Natural killer cell (primary cell): Measurements from ENCODE around the gene PRXL2A. TPM values are rescaled to one million over a fixed set of nuclear protein-coding genes. Genes with fewer than 3 reads are reported as not detected.

ENCODE experiments used
- ATAC-seq, 3 donors: fragments of 150-1000 bp in 2 of 3; fragments of 200-7000 bp in 1 of 3; cut with Tn5 transposase; 1 replicate in 1 of 3; 2 replicates in 2 of 3; pipeline ENCODE4 v1.10.0; 2021; ENCODE audit warnings: mild to moderate bottlenecking in 2 of 3, moderate library complexity in 2 of 3
- DNase-seq, 2 donors: peaks; one replicate each; pipeline versions ENCODE4 v3.0.0 to v3.0.0-alpha.2; 2013 to 2021; ENCODE audit warnings: mixed read lengths in 1 of 2
- H3K27ac ChIP-seq: one replicate; pipeline ENCODE4 v1.5.1; 2013; ENCODE audit warnings: mild to moderate bottlenecking, low read length
- H3K27me3 ChIP-seq: one replicate; pipeline ENCODE4 v1.6.1; 2013; ENCODE audit warnings: low read length; ENCODE audit not compliant: control insufficient read depth, insufficient read depth
- H3K36me3 ChIP-seq: one replicate; pipeline ENCODE4 v1.6.1; 2013; ENCODE audit warnings: low read length; ENCODE audit not compliant: control insufficient read depth, insufficient read depth
- H3K4me1 ChIP-seq: one replicate; pipeline ENCODE4 v1.6.1; 2013; ENCODE audit warnings: low read length; ENCODE audit not compliant: control insufficient read depth, insufficient read depth
- H3K4me3 ChIP-seq: one replicate; pipeline ENCODE4 v1.5.1; 2013; ENCODE audit warnings: low read length
- H3K9me3 ChIP-seq: one replicate; pipeline ENCODE4 v1.6.1; 2013; ENCODE audit warnings: low read length; ENCODE audit not compliant: control insufficient read depth, insufficient read depth
- H3K27ac Mint-ChIP-seq, 2 donors: one replicate each; pipeline ENCODE4 v1.8.0; 2022; ENCODE audit warnings: mild to moderate bottlenecking in 2 of 2, mixed read lengths in 2 of 2, moderate library complexity in 1 of 2
- H3K27me3 Mint-ChIP-seq, 2 donors: one replicate each; pipeline ENCODE4 v1.8.0; 2022; ENCODE audit warnings: low read depth in 2 of 2, mixed read lengths in 2 of 2
- H3K36me3 Mint-ChIP-seq: one replicate; pipeline ENCODE4 v1.8.0; 2022; ENCODE audit warnings: mixed read lengths
- H3K4me1 Mint-ChIP-seq, 2 donors: one replicate each; pipeline ENCODE4 v1.8.0; 2022; ENCODE audit warnings: mixed read lengths in 2 of 2
- H3K4me3 Mint-ChIP-seq: one replicate; pipeline ENCODE4 v1.8.0; 2022; ENCODE audit warnings: mild to moderate bottlenecking, moderate library complexity, mixed read lengths
- H3K9me3 Mint-ChIP-seq, 2 donors: one replicate each; pipeline ENCODE4 v1.8.0; 2022; ENCODE audit warnings: mixed read lengths in 2 of 2
- WGBS: methylation state at CpG from one replicate; pipeline ENCODE4 v1.1.7; 2013; ENCODE audit warnings: missing lambda C conversion rate; ENCODE audit not compliant: insufficient coverage; 5-methylcytosine and 5-hydroxymethylcytosine counted together
- intact Hi-C: fragments of 100-400 bp; cut with micrococcal nuclease; formaldehyde crosslinking; loops from one replicate; pipeline ENCODE4 v1.14.2; 2022
- total RNA-seq, 4 donors: library from RNA; stranded (reverse); fragments of 120-200 nt in 1 of 4; gene quantifications; one replicate each; pipeline versions ENCODE4 v1.2.3 to v1.2.4, GENCODE V29; 2013 to 2022
- TF ChIP-seq, protein P1 (sequence below): fragments of 200-600 bp; IDR thresholded peaks from one replicate; pipeline ENCODE4 v1.8.0; 2022; ENCODE audit warnings: antibody characterized with exemption

PRXL2A gene
- total RNA-seq, 3 donors from 2014 or later (not counting 1 experiment from before 2014, with no cell fraction given) = 1.3 to 1.8 (median 1.4) TPM

DNA sequence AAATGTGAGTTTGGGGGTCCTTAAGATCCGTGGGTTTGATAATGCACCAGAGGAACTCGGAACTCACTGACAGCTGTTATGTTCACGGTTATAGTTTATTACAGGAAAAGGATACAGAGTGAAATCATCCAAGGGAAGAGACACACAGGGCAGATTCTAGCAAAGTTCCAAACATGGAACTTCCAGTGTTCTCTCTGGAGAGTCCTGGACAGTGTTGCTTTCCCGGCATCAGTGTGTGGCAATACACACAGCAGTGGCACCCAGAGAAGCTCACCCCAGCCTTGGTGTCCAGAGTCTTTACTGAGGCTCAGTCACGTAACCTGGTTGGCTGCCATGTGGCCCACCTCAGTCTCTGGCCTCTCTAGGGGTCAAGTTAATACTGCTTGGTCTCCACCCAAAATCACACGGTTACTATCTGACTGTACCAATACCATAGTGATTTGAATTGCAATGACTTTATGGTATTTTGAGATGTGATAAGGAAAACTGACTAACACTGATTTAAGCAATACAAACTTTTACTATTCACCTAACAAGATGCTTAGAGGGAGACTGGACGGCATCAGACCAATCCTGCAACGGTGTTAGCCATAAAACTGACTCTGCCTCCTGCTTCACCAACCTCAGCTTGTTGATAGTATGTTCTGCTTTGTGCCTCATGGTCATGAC is 8.1 kb upstream of the PRXL2A start:
- Histone ChIP-seq H3K4me3 (no peak overlapping the region), H3K36me3 (no peaks in the 10 kb centered on the region), H3K9me3 (no peaks in the 10 kb centered on the region), H3K27me3 (no peaks in the 10 kb centered on the region), H3K4me1 (no peaks in the 10 kb centered on the region), H3K27ac (no peak overlapping the region)
- intact Hi-C loops = no loop called here
- no peak overlapping the region for H3K27ac Mint-ChIP-seq
- peaks cover 0 to 6% of the 10 kb centered on the region in 2 donors for H3K27me3 Mint-ChIP-seq
- WGBS = 64% methylated on average over 7 of the region's 8 CpGs
- H3K9me3 Mint-ChIP-seq = no peaks in the 10 kb centered on the region
- TF ChIP-seq, protein P1, sequence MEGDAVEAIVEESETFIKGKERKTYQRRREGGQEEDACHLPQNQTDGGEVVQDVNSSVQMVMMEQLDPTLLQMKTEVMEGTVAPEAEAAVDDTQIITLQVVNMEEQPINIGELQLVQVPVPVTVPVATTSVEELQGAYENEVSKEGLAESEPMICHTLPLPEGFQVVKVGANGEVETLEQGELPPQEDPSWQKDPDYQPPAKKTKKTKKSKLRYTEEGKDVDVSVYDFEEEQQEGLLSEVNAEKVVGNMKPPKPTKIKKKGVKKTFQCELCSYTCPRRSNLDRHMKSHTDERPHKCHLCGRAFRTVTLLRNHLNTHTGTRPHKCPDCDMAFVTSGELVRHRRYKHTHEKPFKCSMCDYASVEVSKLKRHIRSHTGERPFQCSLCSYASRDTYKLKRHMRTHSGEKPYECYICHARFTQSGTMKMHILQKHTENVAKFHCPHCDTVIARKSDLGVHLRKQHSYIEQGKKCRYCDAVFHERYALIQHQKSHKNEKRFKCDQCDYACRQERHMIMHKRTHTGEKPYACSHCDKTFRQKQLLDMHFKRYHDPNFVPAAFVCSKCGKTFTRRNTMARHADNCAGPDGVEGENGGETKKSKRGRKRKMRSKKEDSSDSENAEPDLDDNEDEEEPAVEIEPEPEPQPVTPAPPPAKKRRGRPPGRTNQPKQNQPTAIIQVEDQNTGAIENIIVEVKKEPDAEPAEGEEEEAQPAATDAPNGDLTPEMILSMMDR = no peak
- no peak overlapping the region for H3K4me3 Mint-ChIP-seq
- no peaks in the 10 kb centered on the region for H3K36me3 Mint-ChIP-seq
- ATAC-seq (no peak), DNase-seq (no peak)
- no peaks in the 10 kb centered on the region for H3K4me1 Mint-ChIP-seq

DNA sequence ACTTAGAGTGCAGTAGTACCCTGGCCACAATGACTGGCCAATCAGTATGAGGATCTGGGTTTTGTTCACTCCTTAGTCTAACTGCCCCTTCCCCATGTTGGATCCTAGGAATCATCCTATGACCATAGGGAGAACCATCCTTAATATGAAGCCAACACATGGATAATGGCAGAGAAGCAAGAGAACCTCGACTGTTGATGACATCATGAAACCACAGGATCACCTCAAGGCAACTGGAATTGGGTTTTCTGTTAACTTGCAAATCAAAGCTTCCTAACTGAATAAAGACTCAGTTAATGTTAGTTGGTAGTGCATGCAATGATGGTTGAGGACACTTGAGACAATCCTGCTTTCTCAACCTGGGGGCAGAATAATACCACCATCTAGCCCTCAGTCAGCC is 3.3 kb upstream of the PRXL2A start:
- Histone ChIP-seq H3K27ac (no peak overlapping the region), H3K36me3 (no peaks in the 10 kb centered on the region), H3K9me3 (no peaks in the 10 kb centered on the region), H3K27me3 (no peaks in the 10 kb centered on the region), H3K4me3 (no peak overlapping the region), H3K4me1 (peaks cover 15% of the 10 kb centered on the region)
- H3K4me1 Mint-ChIP-seq = peaks cover 14 to 15% of the 10 kb centered on the region in 2 donors
- H3K27ac Mint-ChIP-seq = no peak overlapping the region
- peaks cover 4 to 6% of the 10 kb centered on the region in 2 donors for H3K27me3 Mint-ChIP-seq
- H3K9me3 Mint-ChIP-seq = no peaks in the 10 kb centered on the region
- TF ChIP-seq, protein P1 = no peak
- WGBS = 64% methylated on average over 1 of the region's 1 CpG
- no peak overlapping the region for H3K4me3 Mint-ChIP-seq
- DNase-seq = no peak
- ATAC-seq = no peak
- H3K36me3 Mint-ChIP-seq = no peaks in the 10 kb centered on the region
- intact Hi-C loops = no loop called here

DNA sequence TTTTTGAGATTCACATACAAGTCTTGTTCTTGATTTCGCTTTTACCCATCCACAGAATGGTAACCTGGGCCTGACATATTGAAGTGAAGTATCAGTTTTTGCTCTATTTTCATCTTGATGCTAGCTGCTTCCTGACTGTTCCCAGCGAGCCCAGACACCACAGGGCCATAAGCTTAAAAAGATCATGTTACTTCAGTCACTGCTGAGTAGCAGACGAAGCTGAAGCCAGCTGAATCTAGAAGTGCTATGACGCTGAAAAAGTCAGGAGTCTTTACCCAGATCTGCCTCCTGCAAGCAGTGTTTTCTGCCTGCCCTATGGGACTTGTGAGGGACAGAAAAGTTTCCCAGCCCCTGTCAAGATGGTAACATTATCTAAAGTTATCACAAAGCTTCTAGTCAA is 2.7 kb upstream of the PRXL2A start:
- TF ChIP-seq, protein P1 = no peak
- Histone ChIP-seq H3K36me3 (no peaks in the 10 kb centered on the region), H3K9me3 (no peaks in the 10 kb centered on the region), H3K27me3 (no peaks in the 10 kb centered on the region), H3K4me3 (no peak overlapping the region), H3K4me1 (peaks cover 15% of the 10 kb centered on the region), H3K27ac (no peak overlapping the region)
- no peaks in the 10 kb centered on the region for H3K36me3 Mint-ChIP-seq
- peaks cover 4 to 6% of the 10 kb centered on the region in 2 donors for H3K27me3 Mint-ChIP-seq
- no peak overlapping the region for H3K4me3 Mint-ChIP-seq
- intact Hi-C loops = no loop called here
- DNase-seq = no peak
- H3K27ac Mint-ChIP-seq = no peak overlapping the region
- ATAC-seq = no peak
- H3K9me3 Mint-ChIP-seq = no peaks in the 10 kb centered on the region
- peaks cover 14 to 15% of the 10 kb centered on the region in 2 donors for H3K4me1 Mint-ChIP-seq
- WGBS = 90% methylated on average over 4 of the region's 4 CpGs

DNA sequence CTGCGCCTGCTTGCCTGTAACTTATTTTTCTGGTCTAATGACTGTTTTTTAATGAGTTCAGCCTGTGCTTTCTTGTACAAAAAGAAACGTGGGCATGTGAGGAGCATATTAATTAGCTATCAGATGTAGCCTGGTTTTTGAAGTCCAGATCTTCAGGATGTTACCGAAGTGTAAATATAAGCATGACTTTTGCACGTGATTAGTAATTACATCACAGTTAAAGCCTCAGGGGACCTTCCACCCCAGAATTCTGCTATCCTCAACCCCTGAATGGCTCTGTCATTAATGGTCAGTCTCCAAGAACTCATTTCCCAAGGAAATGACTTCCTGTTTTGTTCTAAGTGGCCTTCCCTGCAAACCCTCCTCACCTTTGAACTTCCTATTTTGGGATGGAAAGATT is 2.1 kb upstream of the PRXL2A start:
- DNase-seq (no peak), ATAC-seq (no peak)
- no peak overlapping the region for H3K4me3 Mint-ChIP-seq
- no peaks in the 10 kb centered on the region for H3K9me3 Mint-ChIP-seq
- H3K4me1 ChIP-seq = peaks cover 15% of the 10 kb centered on the region
- intact Hi-C loops = no loop called here
- no peak overlapping the region for H3K27ac Mint-ChIP-seq
- H3K27me3 ChIP-seq = no peaks in the 10 kb centered on the region
- no peak overlapping the region for H3K4me3 ChIP-seq
- no peaks in the 10 kb centered on the region for H3K9me3 ChIP-seq
- no peaks in the 10 kb centered on the region for H3K36me3 ChIP-seq
- H3K27me3 Mint-ChIP-seq = peaks cover 4 to 6% of the 10 kb centered on the region in 2 donors
- WGBS = 95% methylated on average over 4 of the region's 4 CpGs
- H3K4me1 Mint-ChIP-seq = peaks cover 14 to 15% of the 10 kb centered on the region in 2 donors
- TF ChIP-seq, protein P1 = no peak
- no peak overlapping the region for H3K27ac ChIP-seq
- no peaks in the 10 kb centered on the region for H3K36me3 Mint-ChIP-seq
